Peyer's patch (tissue), 4 donors: ENCODE data around the gene HNF4A.

Experiments used
- CTCF ChIP-seq, 6 experiments: fragments of 450-650 bp in 4 of 6; fragments of 200-600 bp in 2 of 6; sonication (generic) in 1 of 6; IDR thresholded peaks; one replicate each; pipeline ENCODE4 v1.5.1; 2017 to 2019; ENCODE audit warnings: antibody characterized with exemption in 6 of 6, mild to moderate bottlenecking in 3 of 6, moderate library complexity in 1 of 6
- POLR2A ChIP-seq, 2 donors: fragments of 450-650 bp; IDR thresholded peaks; one replicate each; pipeline ENCODE4 v1.5.1; 2017; ENCODE audit warnings: antibody characterized with exemption in 2 of 2, mild to moderate bottlenecking in 2 of 2, moderate library complexity in 2 of 2

DNA sequence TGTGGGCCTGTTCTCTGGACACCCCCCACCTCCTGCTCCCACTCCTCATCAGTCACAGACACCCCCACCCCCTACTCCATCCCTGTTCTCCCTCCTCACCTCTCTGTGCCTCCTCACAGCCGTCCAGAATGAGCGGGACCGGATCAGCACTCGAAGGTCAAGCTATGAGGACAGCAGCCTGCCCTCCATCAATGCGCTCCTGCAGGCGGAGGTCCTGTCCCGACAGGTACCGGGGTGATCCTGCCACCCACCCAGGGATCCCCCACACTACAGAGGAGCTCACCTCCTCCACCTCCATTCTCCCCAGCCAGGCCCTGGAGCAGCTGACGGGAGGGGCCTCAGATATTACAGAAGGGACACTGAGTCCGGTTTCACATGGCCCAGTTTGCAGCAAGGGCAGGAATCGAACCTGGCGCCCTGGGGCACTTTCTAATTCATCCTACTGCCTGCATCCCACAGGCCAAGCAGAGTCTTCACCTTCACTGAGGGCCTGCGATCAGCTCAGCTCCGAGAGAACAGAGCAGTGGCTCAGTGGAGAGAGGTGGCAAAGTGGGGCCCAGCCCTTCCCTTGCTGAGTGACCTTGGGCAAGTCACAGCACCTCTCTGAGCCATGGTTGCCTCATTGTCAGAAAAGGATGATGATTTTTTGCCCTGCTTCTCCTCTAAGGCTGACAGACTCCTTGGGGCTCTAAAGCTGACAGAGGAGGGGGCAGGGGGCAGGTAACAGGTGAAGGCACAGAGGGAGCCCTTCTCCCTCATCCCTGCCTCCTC is 58.3 kb downstream of the HNF4A start:
- TF ChIP-seq CTCF (IDR thresholded peaks at IDR 0.05) (no peak), POLR2A (IDR thresholded peaks at IDR 0.05) (no peak)
